CD4-positive, alpha-beta T cell treated with Interleukin-2 at 100 ng/mL for 4 hours (primary cell): ENCODE results near the gene CEBPE.

Experiments used
- DNase-seq: peaks from one replicate; pipeline ENCODE4 v3.0.0-alpha.2; 2020; ENCODE audit warnings: low spot score

The CEBPE gene

GRCh38 chr14:23143911-23144310 is 24.9 kb upstream of the CEBPE start:
- no peak for DNase-seq

GRCh38 chr14:23142826-23143225 is 23.8 kb upstream of the CEBPE start:
- no peak for DNase-seq

GRCh38 chr14:23141706-23142444 is 22.8 kb upstream of the CEBPE start:
- no peak for DNase-seq

- DNase-seq = no peak
Measured at GRCh38 chr14:23140371-23140770, 21.3 kb upstream of the CEBPE start.

- DNase-seq = no peak
Measured at GRCh38 chr14:23139874-23140273, 20.8 kb upstream of the CEBPE start.

GRCh38 chr14:23137813-23138535 is 18.9 kb upstream of the CEBPE start:
- no peak for DNase-seq

GRCh38 chr14:23137192-23137812 is 18.2 kb upstream of the CEBPE start:
- DNase-seq = no peak

- DNase-seq = no peak
Measured at GRCh38 chr14:23136566-23137133, 17.6 kb upstream of the CEBPE start.

- no peak for DNase-seq
Measured at GRCh38 chr14:23132970-23133369, 13.9 kb upstream of the CEBPE start.

- no peak for DNase-seq
Measured at GRCh38 chr14:23131482-23131881, 12.4 kb upstream of the CEBPE start.

GRCh38 chr14:23130871-23131270 is 11.8 kb upstream of the CEBPE start:
- DNase-seq = no peak

- DNase-seq = no peak
Measured at GRCh38 chr14:23129759-23130316, 10.8 kb upstream of the CEBPE start.

- no peak for DNase-seq
Measured at GRCh38 chr14:23128969-23129758, 10.1 kb upstream of the CEBPE start.

- DNase-seq = no peak
Measured at GRCh38 chr14:23127861-23128260, 8.8 kb upstream of the CEBPE start.

GRCh38 chr14:23126548-23127278 is 7.7 kb upstream of the CEBPE start:
- no peak for DNase-seq

GRCh38 chr14:23125933-23126524 is 7.0 kb upstream of the CEBPE start:
- DNase-seq = no peak

GRCh38 chr14:23125011-23125410 is 6.0 kb upstream of the CEBPE start:
- DNase-seq = no peak

GRCh38 chr14:23124337-23124954 is 5.4 kb upstream of the CEBPE start:
- DNase-seq = no peak

- DNase-seq = no peak
Measured at GRCh38 chr14:23123419-23123818, 4.4 kb upstream of the CEBPE start.

GRCh38 chr14:23122086-23122485 is 3.0 kb upstream of the CEBPE start:
- no peak for DNase-seq
